GM06990 (cell line): ENCODE data around the gene GABBR1.

Experiments used
- DNase-seq: peaks from one replicate; pipeline ENCODE4 v3.0.0-alpha.2; 2011; ENCODE audit not compliant: insufficient read length; ENCODE audit errors: extremely low read depth
- H3K27me3 ChIP-seq: replicated peaks from 2 replicates; pipeline ENCODE4 v1.6.0; 2011; ENCODE audit warnings: low read length; ENCODE audit not compliant: control insufficient read depth, insufficient read depth
- H3K36me3 ChIP-seq: 2 replicates; pipeline ENCODE4 v1.5.1; 2011; ENCODE audit warnings: low read length; ENCODE audit not compliant: control insufficient read depth, insufficient read depth
- H3K4me3 ChIP-seq: replicated peaks from 2 replicates; pipeline ENCODE4 v1.5.1; 2011; ENCODE audit warnings: low read depth, mild to moderate bottlenecking, control low read depth, low read length
- CTCF ChIP-seq: IDR thresholded peaks from 2 replicates; pipeline ENCODE4 v1.5.1; 2011; ENCODE audit warnings: low read length, control low read depth, mild to moderate bottlenecking, inconsistent platforms; ENCODE audit not compliant: insufficient read depth, poor library complexity, severe bottlenecking

The GABBR1 gene

GRCh38 chr6:29524444-29525310 is 108.3 kb downstream of the GABBR1 start:
- no peak for DNase-seq
- Histone ChIP-seq H3K4me3 (no peak overlapping the region), H3K36me3 (no peaks in the 10 kb centered on the region), H3K27me3 (no peaks in the 10 kb centered on the region)
- no peak for TF ChIP-seq CTCF

- Histone ChIP-seq H3K4me3 (no peak overlapping the region), H3K36me3 (no peaks in the 10 kb centered on the region), H3K27me3 (no peaks in the 10 kb centered on the region)
- no peak for TF ChIP-seq CTCF
- no peak for DNase-seq
Observed at GRCh38 chr6:29524044-29524443, 108.9 kb downstream of the GABBR1 start.

GRCh38 chr6:29522227-29522626 is 110.8 kb downstream of the GABBR1 start:
- H3K4me3 ChIP-seq = no peak overlapping the region

GRCh38 chr6:29521006-29521680 is 111.8 kb downstream of the GABBR1 start:
- TF ChIP-seq CTCF = no peak
- DNase-seq = no peak

More at GRCh38 chr6:29522227-29522626, 110.8 kb downstream of the GABBR1 start:
- Histone ChIP-seq H3K36me3 (no peaks in the 10 kb centered on the region), H3K27me3 (no peaks in the 10 kb centered on the region)
- no peak for DNase-seq
- TF ChIP-seq CTCF = no peak

GRCh38 chr6:29520232-29520631 is 112.8 kb downstream of the GABBR1 start:
- no peak for TF ChIP-seq CTCF
- DNase-seq = no peak
- Histone ChIP-seq H3K27me3 (no peaks in the 10 kb centered on the region), H3K4me3 (no peak overlapping the region), H3K36me3 (no peaks in the 10 kb centered on the region)

More at GRCh38 chr6:29521006-29521680, 111.8 kb downstream of the GABBR1 start:
- no peaks in the 10 kb centered on the region for H3K36me3 ChIP-seq
- H3K4me3 ChIP-seq = no peak overlapping the region
- no peaks in the 10 kb centered on the region for H3K27me3 ChIP-seq
